Liver (tissue), 3 donors: ENCODE data around the gene UTP15.

Experiments used
- FOXA1 ChIP-seq: IDR thresholded peaks from 2 replicates; pipeline ENCODE4 v1.6.1; 2016; ENCODE audit warnings: antibody characterized with exemption
- RAD21 ChIP-seq, 2 donors: IDR thresholded peaks; 2 replicates each; pipeline ENCODE4 v1.6.1; 2016; ENCODE audit warnings: antibody characterized with exemption in 2 of 2, mild to moderate bottlenecking in 2 of 2
- RXRA ChIP-seq, 2 donors: IDR thresholded peaks; 2 replicates each; pipeline ENCODE4 v1.6.1; 2017 to 2018; ENCODE audit warnings: antibody characterized with exemption in 2 of 2, mild to moderate bottlenecking in 1 of 2
- TAF1 ChIP-seq: conservative IDR thresholded peaks from 2 replicates; pipeline ENCODE4 v1.6.1; 2016; ENCODE audit warnings: antibody characterized with exemption, mild to moderate bottlenecking
- YY1 ChIP-seq: IDR thresholded peaks from 2 replicates; pipeline ENCODE4 v1.6.1; 2016; ENCODE audit warnings: antibody characterized with exemption, mild to moderate bottlenecking
- TF ChIP-seq, protein P1 (sequence below): IDR thresholded peaks from 2 replicates; pipeline ENCODE4 v1.6.1; 2016; ENCODE audit warnings: antibody characterized with exemption, mild to moderate bottlenecking
- TF ChIP-seq, protein P2 (sequence below): fragments of 150-350 bp; IDR thresholded peaks from 2 replicates; pipeline ENCODE4 v1.5.1; 2017; ENCODE audit warnings: improper control_type of control experiment, low read depth, low read length; ENCODE audit not compliant: missing input control
- TF ChIP-seq, protein P3 (sequence below): IDR thresholded peaks from 2 replicates; pipeline ENCODE4 v1.6.1; 2016; ENCODE audit warnings: antibody characterized with exemption
- donor health status: healthy.
- donor health status: healthy.

DNA sequence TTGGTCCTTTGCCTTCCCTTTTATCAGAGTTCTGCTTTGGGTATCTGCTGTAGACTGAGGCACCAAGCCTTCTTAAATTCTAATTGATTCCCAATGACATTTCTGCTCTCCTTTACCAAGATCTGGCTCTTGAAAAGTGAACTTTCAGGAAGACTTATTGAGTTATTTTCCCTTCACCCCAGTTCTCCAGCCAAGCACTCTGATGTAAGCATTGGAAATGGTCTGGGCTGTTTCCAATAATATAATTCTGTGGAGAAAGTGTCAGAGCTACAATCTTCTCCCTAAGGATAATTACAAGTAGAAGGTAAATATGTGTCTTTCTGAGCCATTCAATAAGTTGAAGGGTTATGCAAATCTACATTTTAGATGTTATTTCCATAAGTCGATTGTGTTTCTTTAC is 36.5 kb upstream of the UTP15 start:
- TF ChIP-seq, protein P1, sequence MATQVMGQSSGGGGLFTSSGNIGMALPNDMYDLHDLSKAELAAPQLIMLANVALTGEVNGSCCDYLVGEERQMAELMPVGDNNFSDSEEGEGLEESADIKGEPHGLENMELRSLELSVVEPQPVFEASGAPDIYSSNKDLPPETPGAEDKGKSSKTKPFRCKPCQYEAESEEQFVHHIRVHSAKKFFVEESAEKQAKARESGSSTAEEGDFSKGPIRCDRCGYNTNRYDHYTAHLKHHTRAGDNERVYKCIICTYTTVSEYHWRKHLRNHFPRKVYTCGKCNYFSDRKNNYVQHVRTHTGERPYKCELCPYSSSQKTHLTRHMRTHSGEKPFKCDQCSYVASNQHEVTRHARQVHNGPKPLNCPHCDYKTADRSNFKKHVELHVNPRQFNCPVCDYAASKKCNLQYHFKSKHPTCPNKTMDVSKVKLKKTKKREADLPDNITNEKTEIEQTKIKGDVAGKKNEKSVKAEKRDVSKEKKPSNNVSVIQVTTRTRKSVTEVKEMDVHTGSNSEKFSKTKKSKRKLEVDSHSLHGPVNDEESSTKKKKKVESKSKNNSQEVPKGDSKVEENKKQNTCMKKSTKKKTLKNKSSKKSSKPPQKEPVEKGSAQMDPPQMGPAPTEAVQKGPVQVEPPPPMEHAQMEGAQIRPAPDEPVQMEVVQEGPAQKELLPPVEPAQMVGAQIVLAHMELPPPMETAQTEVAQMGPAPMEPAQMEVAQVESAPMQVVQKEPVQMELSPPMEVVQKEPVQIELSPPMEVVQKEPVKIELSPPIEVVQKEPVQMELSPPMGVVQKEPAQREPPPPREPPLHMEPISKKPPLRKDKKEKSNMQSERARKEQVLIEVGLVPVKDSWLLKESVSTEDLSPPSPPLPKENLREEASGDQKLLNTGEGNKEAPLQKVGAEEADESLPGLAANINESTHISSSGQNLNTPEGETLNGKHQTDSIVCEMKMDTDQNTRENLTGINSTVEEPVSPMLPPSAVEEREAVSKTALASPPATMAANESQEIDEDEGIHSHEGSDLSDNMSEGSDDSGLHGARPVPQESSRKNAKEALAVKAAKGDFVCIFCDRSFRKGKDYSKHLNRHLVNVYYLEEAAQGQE: no peak
- TF ChIP-seq, protein P2, sequence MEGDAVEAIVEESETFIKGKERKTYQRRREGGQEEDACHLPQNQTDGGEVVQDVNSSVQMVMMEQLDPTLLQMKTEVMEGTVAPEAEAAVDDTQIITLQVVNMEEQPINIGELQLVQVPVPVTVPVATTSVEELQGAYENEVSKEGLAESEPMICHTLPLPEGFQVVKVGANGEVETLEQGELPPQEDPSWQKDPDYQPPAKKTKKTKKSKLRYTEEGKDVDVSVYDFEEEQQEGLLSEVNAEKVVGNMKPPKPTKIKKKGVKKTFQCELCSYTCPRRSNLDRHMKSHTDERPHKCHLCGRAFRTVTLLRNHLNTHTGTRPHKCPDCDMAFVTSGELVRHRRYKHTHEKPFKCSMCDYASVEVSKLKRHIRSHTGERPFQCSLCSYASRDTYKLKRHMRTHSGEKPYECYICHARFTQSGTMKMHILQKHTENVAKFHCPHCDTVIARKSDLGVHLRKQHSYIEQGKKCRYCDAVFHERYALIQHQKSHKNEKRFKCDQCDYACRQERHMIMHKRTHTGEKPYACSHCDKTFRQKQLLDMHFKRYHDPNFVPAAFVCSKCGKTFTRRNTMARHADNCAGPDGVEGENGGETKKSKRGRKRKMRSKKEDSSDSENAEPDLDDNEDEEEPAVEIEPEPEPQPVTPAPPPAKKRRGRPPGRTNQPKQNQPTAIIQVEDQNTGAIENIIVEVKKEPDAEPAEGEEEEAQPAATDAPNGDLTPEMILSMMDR: no peak
- TF ChIP-seq, protein P3, sequence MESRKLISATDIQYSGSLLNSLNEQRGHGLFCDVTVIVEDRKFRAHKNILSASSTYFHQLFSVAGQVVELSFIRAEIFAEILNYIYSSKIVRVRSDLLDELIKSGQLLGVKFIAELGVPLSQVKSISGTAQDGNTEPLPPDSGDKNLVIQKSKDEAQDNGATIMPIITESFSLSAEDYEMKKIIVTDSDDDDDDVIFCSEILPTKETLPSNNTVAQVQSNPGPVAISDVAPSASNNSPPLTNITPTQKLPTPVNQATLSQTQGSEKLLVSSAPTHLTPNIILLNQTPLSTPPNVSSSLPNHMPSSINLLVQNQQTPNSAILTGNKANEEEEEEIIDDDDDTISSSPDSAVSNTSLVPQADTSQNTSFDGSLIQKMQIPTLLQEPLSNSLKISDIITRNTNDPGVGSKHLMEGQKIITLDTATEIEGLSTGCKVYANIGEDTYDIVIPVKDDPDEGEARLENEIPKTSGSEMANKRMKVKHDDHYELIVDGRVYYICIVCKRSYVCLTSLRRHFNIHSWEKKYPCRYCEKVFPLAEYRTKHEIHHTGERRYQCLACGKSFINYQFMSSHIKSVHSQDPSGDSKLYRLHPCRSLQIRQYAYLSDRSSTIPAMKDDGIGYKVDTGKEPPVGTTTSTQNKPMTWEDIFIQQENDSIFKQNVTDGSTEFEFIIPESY: no peak
- TF ChIP-seq FOXA1 (no peak), YY1 (no peak), RXRA (IDR thresholded peaks at IDR 0.05) (no peak), TAF1 (no peak), RAD21 (IDR thresholded peaks at IDR 0.05) (no peak)
